Thyroid gland (tissue), 4 donors: ENCODE data around the gene SLC17A7.

ENCODE experiments used
- POLR2A ChIP-seq, 2 donors: fragments of 450-650 bp; IDR thresholded peaks; one replicate each; pipeline ENCODE4 v1.6.1; 2017; ENCODE audit warnings: antibody characterized with exemption in 2 of 2, mild to moderate bottlenecking in 2 of 2, moderate library complexity in 1 of 2
- TF ChIP-seq, protein P1 (sequence below), 6 experiments: fragments of 200-600 bp in 3 of 6; fragments of 450-650 bp in 3 of 6; sonication (generic) in 3 of 6; IDR thresholded peaks; one replicate each; pipeline ENCODE4 v1.5.1; 2016 to 2019; ENCODE audit warnings: antibody characterized with exemption in 6 of 6, mild to moderate bottlenecking in 2 of 6, inconsistent platforms in 1 of 6, moderate library complexity in 1 of 6

GRCh38 chr19:49489601-49490167 lies 48.4 kb upstream of the SLC17A7 start:
- TF ChIP-seq, protein P1, sequence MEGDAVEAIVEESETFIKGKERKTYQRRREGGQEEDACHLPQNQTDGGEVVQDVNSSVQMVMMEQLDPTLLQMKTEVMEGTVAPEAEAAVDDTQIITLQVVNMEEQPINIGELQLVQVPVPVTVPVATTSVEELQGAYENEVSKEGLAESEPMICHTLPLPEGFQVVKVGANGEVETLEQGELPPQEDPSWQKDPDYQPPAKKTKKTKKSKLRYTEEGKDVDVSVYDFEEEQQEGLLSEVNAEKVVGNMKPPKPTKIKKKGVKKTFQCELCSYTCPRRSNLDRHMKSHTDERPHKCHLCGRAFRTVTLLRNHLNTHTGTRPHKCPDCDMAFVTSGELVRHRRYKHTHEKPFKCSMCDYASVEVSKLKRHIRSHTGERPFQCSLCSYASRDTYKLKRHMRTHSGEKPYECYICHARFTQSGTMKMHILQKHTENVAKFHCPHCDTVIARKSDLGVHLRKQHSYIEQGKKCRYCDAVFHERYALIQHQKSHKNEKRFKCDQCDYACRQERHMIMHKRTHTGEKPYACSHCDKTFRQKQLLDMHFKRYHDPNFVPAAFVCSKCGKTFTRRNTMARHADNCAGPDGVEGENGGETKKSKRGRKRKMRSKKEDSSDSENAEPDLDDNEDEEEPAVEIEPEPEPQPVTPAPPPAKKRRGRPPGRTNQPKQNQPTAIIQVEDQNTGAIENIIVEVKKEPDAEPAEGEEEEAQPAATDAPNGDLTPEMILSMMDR (IDR thresholded peaks at IDR 0.05): no peak
- no peak for TF ChIP-seq POLR2A (IDR thresholded peaks at IDR 0.05)
